Activated CD8-positive, alpha-beta memory T cell treated with anti-CD3 and anti-CD28 coated beads, Interleukin-2, amount 50 U/mL, for 24 hours (primary cell): ENCODE measurements around the gene KLHL36.

Source experiments
- DNase-seq: peaks from one replicate; pipeline ENCODE4 v3.0.0-alpha.2; 2020; ENCODE audit errors: extremely low read depth

The KLHL36 gene

GRCh38 chr16:84643180-84643583 is 5.1 kb upstream of the KLHL36 start:
- DNase-seq, result no peak

GRCh38 chr16:84643674-84644073 is 4.6 kb upstream of the KLHL36 start:
- DNase-seq, result no peak

GRCh38 chr16:84648595-84649510 is 542 bp downstream of the KLHL36 start:
- DNase-seq, result no peak

- no peak for DNase-seq
Observed at GRCh38 chr16:84649511-84649861, 1.2 kb downstream of the KLHL36 start.

- no peak for DNase-seq
Observed at GRCh38 chr16:84650062-84650991, 2.0 kb downstream of the KLHL36 start.

GRCh38 chr16:84652566-84652965 is 4.3 kb downstream of the KLHL36 start:
- DNase-seq, result no peak

- DNase-seq, result no peak
Observed at GRCh38 chr16:84654238-84654637, 5.9 kb downstream of the KLHL36 start.

GRCh38 chr16:84654998-84655397 is 6.7 kb downstream of the KLHL36 start:
- no peak for DNase-seq

GRCh38 chr16:84656649-84657048 is 8.3 kb downstream of the KLHL36 start:
- DNase-seq, result no peak

- DNase-seq, result no peak
Observed at GRCh38 chr16:84657229-84657837, 9.0 kb downstream of the KLHL36 start.

- no peak for DNase-seq
Observed at GRCh38 chr16:84658690-84659089, 10.4 kb downstream of the KLHL36 start.

- no peak for DNase-seq
Observed at GRCh38 chr16:84659656-84660300, 11.5 kb downstream of the KLHL36 start.

- no peak for DNase-seq
Observed at GRCh38 chr16:84660973-84661372, 12.7 kb downstream of the KLHL36 start.

- no peak for DNase-seq
Observed at GRCh38 chr16:84661418-84662060, 13.2 kb downstream of the KLHL36 start.

GRCh38 chr16:84662471-84662870 is 14.2 kb downstream of the KLHL36 start:
- DNase-seq, result no peak

GRCh38 chr16:84663433-84664101 is 15.3 kb downstream of the KLHL36 start:
- no peak for DNase-seq

GRCh38 chr16:84665359-84665758 is 17.0 kb downstream of the KLHL36 start:
- DNase-seq, result no peak

- no peak for DNase-seq
Observed at GRCh38 chr16:84665843-84666242, 17.5 kb downstream of the KLHL36 start.

GRCh38 chr16:84667600-84668309 is 19.4 kb downstream of the KLHL36 start:
- DNase-seq, result no peak

GRCh38 chr16:84670063-84670462 is 21.8 kb downstream of the KLHL36 start:
- DNase-seq, result no peak
